ENCODE data around the gene RBM38.
A peak's percentile ranks its signal among the peaks of the same experiment; 100 is the strongest.

The RBM38 gene

GRCh38 chr20:57385940-57386339 is 5.3 kb upstream of the RBM38 start:
- TF ChIP-seq POLR2AphosphoS5 (IDR thresholded peaks at IDR 0.05; ENCODE audit: low read depth, low read length) (no peak), TAF1 (IDR thresholded peaks at IDR 0.05; ENCODE audit: borderline replicate concordance, low read depth, low read length) (no peak), POLR2A (IDR thresholded peaks at IDR 0.05; ENCODE audit: low read depth, low read length) (no peak)
- no peak for DNase-seq (ENCODE audit: insufficient read length)
- FAIRE-seq = no peak

DNA sequence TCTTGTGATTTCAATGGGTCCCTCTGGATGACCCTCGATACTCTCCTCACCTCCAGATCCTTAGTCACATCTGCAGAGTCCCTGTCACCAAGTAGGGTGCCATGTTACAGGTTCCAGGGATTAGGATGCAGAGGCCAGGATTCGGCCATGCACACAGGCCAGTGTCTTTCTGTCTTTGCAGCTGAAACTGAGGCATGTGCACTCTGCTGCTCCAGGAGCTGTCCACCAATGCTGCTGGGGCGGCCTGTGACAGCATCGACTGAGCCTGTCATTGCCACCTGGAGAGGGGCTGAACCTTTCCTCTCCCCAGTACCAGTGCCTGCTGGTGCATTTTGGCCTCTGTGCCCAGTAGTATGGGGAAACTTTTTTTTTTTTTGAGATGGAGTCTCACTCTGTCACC is 4.4 kb upstream of the RBM38 start:
- TF ChIP-seq TAF1 (IDR thresholded peaks at IDR 0.05; ENCODE audit: borderline replicate concordance, low read depth, low read length) = no peak
- TF ChIP-seq POLR2A (IDR thresholded peaks at IDR 0.05; ENCODE audit: low read depth, low read length) = no peak
- TF ChIP-seq POLR2AphosphoS5 (IDR thresholded peaks at IDR 0.05; ENCODE audit: low read depth, low read length) = no peak
- FAIRE-seq = no peak

DNA sequence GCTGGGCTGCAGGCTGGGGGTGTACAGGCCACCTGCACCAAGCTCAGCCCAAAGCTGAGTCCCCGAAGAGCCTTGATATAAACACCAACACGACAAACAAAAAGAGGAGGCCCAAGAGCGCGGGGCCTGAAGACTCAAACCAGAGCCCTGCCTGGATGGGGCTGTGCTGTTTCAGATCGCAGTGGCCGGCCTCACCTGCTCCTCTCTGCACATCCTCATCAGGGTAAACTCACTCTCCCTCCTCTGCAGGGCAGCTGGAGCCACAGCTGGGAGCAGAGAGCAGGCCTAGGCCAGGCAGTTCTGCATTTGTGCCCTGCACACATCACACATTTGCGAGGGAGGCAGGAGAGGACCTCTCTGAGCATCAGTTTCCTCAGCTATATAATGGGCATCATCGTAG is 3.7 kb upstream of the RBM38 start:
- no peak for FAIRE-seq
- DNase-seq (ENCODE audit: insufficient read length) = no peak
- no peak for TF ChIP-seq POLR2AphosphoS5 (IDR thresholded peaks at IDR 0.05; ENCODE audit: low read depth, low read length)
- no peak for TF ChIP-seq TAF1 (IDR thresholded peaks at IDR 0.05; ENCODE audit: borderline replicate concordance, low read depth, low read length)
- no peak for TF ChIP-seq POLR2A (IDR thresholded peaks at IDR 0.05; ENCODE audit: low read depth, low read length)

More for the DNA sequence above, 4.4 kb upstream of the RBM38 start:
- DNase-seq (ENCODE audit: insufficient read length) = no peak

DNA sequence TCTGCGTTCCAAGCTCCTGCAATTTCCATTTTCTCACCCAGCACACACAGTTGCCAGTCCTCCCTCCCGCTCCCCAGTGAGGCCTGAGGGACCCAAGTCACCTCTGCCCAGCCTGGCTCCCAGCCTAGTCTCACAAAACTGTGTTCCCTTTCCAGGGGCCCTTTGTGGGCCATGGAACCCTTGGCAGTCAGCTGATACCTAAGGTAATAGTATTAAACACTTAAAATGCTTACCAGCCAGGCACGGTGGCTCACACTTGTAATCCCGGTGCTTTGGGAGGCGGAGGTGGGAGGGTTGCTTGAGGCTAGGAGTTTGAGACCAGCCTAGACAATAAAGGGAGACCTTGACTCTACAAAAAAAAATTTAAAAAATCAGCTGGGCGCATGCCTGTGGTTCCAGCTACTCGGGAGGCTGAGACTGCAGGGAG is 3.2 kb upstream of the RBM38 start:
- DNase-seq (ENCODE audit: insufficient read length) (no peak), FAIRE-seq (no peak)
- TF ChIP-seq POLR2A (IDR thresholded peaks at IDR 0.05; ENCODE audit: low read depth, low read length) (no peak), TAF1 (IDR thresholded peaks at IDR 0.05; ENCODE audit: borderline replicate concordance, low read depth, low read length) (no peak), POLR2AphosphoS5 (IDR thresholded peaks at IDR 0.05; ENCODE audit: low read depth, low read length) (no peak)

DNA sequence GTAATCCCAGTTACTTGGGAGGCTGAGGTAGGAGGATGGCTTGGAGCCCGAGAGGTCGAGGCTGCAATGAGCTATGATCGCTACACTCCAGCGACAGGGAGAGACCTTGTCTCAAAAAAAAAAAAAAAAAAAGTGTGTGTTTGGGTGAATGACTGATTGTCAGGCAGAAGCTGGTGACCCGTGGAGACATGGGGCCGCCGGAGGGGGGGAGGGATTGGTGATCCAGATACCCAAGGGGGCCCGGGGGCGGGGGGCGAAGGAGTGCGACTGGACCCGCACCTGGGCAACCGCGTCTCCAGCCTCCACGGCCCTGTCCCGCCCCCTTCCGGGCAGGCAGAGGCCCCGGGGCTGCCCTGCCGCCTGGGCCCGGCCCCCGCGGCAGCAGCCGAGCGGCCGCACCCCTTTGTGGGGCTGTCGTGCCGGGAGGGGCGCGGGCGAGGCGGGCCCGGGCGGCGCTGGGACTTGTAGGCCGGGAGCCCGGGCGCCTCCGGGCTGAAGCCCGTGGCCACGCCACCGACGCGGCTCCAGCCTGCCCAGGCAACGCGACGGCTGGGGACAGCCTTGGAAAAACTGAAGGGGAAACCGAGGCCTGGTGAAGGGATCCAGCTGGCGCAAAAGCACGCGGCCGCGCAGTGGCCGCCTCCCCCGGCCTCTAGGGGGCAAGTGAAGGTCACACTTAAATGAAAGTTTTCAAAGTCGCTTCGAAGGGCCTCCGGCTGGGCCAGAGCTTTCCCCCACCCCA is 2.1 kb upstream of the RBM38 start:
- DNase-seq (ENCODE audit: insufficient read length) = peak; percentile 73
- FAIRE-seq = peak; percentile 78
- TF ChIP-seq POLR2AphosphoS5 (IDR thresholded peaks at IDR 0.05; ENCODE audit: low read depth, low read length) = no peak
- TF ChIP-seq POLR2A (IDR thresholded peaks at IDR 0.05; ENCODE audit: low read depth, low read length) = no peak
- no peak for TF ChIP-seq TAF1 (IDR thresholded peaks at IDR 0.05; ENCODE audit: borderline replicate concordance, low read depth, low read length)

GRCh38 chr20:57389695-57390603 is 1.2 kb upstream of the RBM38 start:
- DNase-seq (ENCODE audit: insufficient read length) = no peak
- TF ChIP-seq POLR2AphosphoS5 (IDR thresholded peaks at IDR 0.05; ENCODE audit: low read depth, low read length) = peak; percentile 72
- TF ChIP-seq TAF1 (IDR thresholded peaks at IDR 0.05; ENCODE audit: borderline replicate concordance, low read depth, low read length) = peak; percentile 28
- TF ChIP-seq POLR2A (IDR thresholded peaks at IDR 0.05; ENCODE audit: low read depth, low read length) = peak; percentile 78; the same call in 1 of the 2 replicates
- FAIRE-seq = peak; percentile 78

- TF ChIP-seq POLR2A (IDR thresholded peaks at IDR 0.05; ENCODE audit: low read depth, low read length) = peak; percentile 73; the same call in 1 of the 2 replicates
- TF ChIP-seq POLR2AphosphoS5 (IDR thresholded peaks at IDR 0.05; ENCODE audit: low read depth, low read length) = no peak; the same call in 1 of the 2 replicates
- TF ChIP-seq TAF1 (IDR thresholded peaks at IDR 0.05; ENCODE audit: borderline replicate concordance, low read depth, low read length) = no peak
- FAIRE-seq (no peak), DNase-seq (ENCODE audit: insufficient read length) (no peak)
Observed at GRCh38 chr20:57391439-57392301, 474 bp downstream of the RBM38 start.

DNA sequence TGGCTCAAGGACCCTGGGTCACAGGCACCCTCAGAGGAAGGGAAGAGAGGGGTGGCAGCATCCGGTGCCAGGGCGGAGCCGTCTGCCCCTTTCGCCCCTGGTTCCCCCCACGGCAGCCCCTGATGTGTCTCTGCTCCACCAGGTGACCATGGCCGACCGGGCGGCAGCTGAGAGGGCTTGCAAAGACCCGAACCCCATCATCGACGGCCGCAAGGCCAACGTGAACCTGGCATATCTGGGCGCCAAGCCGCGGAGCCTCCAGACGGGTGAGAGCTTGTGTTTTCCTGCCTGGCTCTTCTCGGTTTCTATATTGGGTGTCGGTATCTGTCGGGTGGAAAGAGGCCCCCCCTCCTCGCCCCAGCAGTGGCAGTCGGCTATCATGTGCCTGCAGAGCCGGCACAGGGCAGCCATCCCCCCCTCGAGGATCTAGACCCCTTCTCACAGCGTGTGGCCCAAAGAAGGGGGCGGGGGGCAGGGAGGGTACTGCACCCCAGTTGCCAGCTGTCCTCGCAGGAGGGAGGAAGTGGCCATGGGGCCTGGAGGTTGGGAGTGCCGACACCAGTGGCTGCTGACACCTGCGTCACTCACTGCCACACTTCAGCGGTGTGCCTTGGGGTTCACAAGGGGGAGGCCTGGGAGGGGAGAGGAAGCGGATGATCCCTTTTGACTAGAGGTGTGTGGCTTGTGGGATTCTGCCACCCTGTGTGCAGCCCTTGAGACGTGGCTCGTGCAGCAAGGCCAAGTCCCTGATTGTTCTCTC is 1.5 kb downstream of the RBM38 start:
- FAIRE-seq = peak; percentile 88
- TF ChIP-seq POLR2AphosphoS5 (IDR thresholded peaks at IDR 0.05; ENCODE audit: low read depth, low read length) (no peak; the same call in 1 of the 2 replicates), TAF1 (IDR thresholded peaks at IDR 0.05; ENCODE audit: borderline replicate concordance, low read depth, low read length) (no peak)
- no peak for DNase-seq (ENCODE audit: insufficient read length)

GRCh38 chr20:57393321-57394120 is 2.3 kb downstream of the RBM38 start:
- FAIRE-seq (no peak), DNase-seq (ENCODE audit: insufficient read length) (no peak)
- TF ChIP-seq TAF1 (IDR thresholded peaks at IDR 0.05; ENCODE audit: borderline replicate concordance, low read depth, low read length) (no peak), POLR2AphosphoS5 (IDR thresholded peaks at IDR 0.05; ENCODE audit: low read depth, low read length) (no peak), POLR2A (IDR thresholded peaks at IDR 0.05; ENCODE audit: low read depth, low read length) (no peak; the same call in 1 of the 2 replicates)

Measured in GM12892 (cell line).